Esophagus squamous epithelium (tissue), 5 donors: ENCODE results near the gene ASIC3. TPM values are rescaled to one million over a fixed set of nuclear protein-coding genes. Genes with fewer than 3 reads are reported as not detected.

ENCODE experiments used
- DNase-seq: peaks from one replicate; lab custom pipeline; 2025; lab: John Stamatoyannopoulos, UW
- H3K27ac ChIP-seq, 4 donors: fragments of 200-600 bp; sonication (generic); one replicate each; pipeline ENCODE4 v1.5.1; 2016 to 2019; ENCODE audit warnings: mild to moderate bottlenecking in 1 of 4
- H3K27me3 ChIP-seq, 4 donors: fragments of 200-600 bp; sonication (generic); 1 replicate in 3 of 4; 2 replicates in 1 of 4; pipeline versions ENCODE4 v1.5.1 to v1.6.0; 2017 to 2021; ENCODE audit warnings: antibody characterized with exemption in 1 of 4
- H3K36me3 ChIP-seq, 3 donors: fragments of 200-600 bp; sonication (generic); one replicate each; pipeline ENCODE4 v1.5.1; 2016 to 2019
- H3K4me1 ChIP-seq, 3 donors: fragments of 200-600 bp; sonication (generic); one replicate each; pipeline ENCODE4 v1.5.1; 2017 to 2019
- H3K4me3 ChIP-seq, 4 donors: fragments of 200-600 bp; sonication (generic); 1 replicate in 3 of 4; 2 replicates in 1 of 4; pipeline ENCODE4 v1.5.1; 2016 to 2019; ENCODE audit warnings: mild to moderate bottlenecking in 2 of 4, moderate library complexity in 1 of 4
- H3K9me3 ChIP-seq, 3 donors: fragments of 200-600 bp; sonication (generic); one replicate each; pipeline ENCODE4 v1.5.1; 2016 to 2019
- POLR2A ChIP-seq, 4 donors: fragments of 450-650 bp; IDR thresholded peaks; one replicate each; pipeline ENCODE4 v1.6.1; 2017; ENCODE audit warnings: antibody characterized with exemption in 4 of 4, mild to moderate bottlenecking in 4 of 4, moderate library complexity in 3 of 4
- WGBS, 2 donors: methylation state at CpG; one replicate each; pipeline ENCODE4 v1.1.5; 2018; 5-methylcytosine and 5-hydroxymethylcytosine counted together
- intact Hi-C: fragments of 100-400 bp; cut with DNase I; formaldehyde crosslinking; loops from one replicate; pipeline ENCODE4 v1.15.0; 2022
- total RNA-seq, 4 donors: library from RNA; depleted of rRNA; stranded (reverse); fragments of >200 nt; gene quantifications; one replicate each; pipeline ENCODE4 v1.1.0, GENCODE V29; 2016
- TF ChIP-seq, protein P1 (sequence below), 6 experiments: fragments of 450-650 bp in 4 of 6; fragments of 200-600 bp in 2 of 6; sonication (generic) in 2 of 6; IDR thresholded peaks; one replicate each; pipeline ENCODE4 v1.5.1; 2016 to 2019; ENCODE audit warnings: antibody characterized with exemption in 6 of 6, mild to moderate bottlenecking in 4 of 6, moderate library complexity in 4 of 6
- donor health status: DM: yes; HTN: yes; CAD: no.

Gene ASIC3
- total RNA-seq = under 1 TPM in 2 of 4 donors, not detected in 2; 0.40 to 0.95 TPM

GRCh38 chr7:151047976-151048815 lies at the start of gene ASIC3:
Gene ASIC3, plus strand, starts transcription at chr7:151048531. Its CDS starts 355 bp downstream, at chr7:151048886.
- Histone ChIP-seq H3K4me3 (no peak within 1 kb of the TSS), H3K9me3 (no peaks in the 10 kb centered on the region), H3K36me3 (peaks cover 0 to 29% (median 0%) of the 10 kb centered on the region in 3 donors), H3K27ac (no peak within 1 kb of the TSS), H3K4me1 (peaks cover 10 to 24% (median 11%) of the 10 kb centered on the region in 3 donors), H3K27me3 (peaks cover 0 to 19% (median 0%) of the 10 kb centered on the region in 4 donors)
- intact Hi-C loops = no loop called here
- 76 to 79% methylated on average over 15 to 22 of the region's 22 CpGs for WGBS, 2 donors
- TF ChIP-seq POLR2A (IDR thresholded peaks at IDR 0.05) = no peak
- TF ChIP-seq, protein P1, sequence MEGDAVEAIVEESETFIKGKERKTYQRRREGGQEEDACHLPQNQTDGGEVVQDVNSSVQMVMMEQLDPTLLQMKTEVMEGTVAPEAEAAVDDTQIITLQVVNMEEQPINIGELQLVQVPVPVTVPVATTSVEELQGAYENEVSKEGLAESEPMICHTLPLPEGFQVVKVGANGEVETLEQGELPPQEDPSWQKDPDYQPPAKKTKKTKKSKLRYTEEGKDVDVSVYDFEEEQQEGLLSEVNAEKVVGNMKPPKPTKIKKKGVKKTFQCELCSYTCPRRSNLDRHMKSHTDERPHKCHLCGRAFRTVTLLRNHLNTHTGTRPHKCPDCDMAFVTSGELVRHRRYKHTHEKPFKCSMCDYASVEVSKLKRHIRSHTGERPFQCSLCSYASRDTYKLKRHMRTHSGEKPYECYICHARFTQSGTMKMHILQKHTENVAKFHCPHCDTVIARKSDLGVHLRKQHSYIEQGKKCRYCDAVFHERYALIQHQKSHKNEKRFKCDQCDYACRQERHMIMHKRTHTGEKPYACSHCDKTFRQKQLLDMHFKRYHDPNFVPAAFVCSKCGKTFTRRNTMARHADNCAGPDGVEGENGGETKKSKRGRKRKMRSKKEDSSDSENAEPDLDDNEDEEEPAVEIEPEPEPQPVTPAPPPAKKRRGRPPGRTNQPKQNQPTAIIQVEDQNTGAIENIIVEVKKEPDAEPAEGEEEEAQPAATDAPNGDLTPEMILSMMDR (IDR thresholded peaks at IDR 0.05) = no peak
- no peak for DNase-seq

DNA sequence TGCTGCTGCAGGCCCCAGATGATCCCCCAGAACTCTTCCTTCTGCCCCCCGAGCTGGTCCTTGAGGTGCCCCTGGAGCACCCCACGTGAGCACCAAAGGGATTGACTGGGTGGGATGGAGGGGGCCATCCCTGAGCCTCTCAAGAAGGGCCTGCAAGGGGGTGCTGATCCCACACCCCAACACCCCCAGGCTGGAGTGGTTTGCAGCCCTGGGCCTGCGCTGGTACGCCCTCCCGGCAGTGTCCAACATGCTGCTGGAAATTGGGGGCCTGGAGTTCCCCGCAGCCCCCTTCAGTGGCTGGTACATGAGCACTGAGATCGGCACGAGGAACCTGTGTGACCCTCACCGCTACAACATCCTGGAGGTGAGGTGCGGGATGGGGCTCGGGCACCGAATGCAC lies 49.3 kb upstream of the ASIC3 start:
- H3K4me1 ChIP-seq = peaks cover 0 to 26% (median 3%) of the 10 kb centered on the region in 3 donors
- H3K27ac ChIP-seq = no peak overlapping the region
- peaks cover 0 to 3% (median 0%) of the 10 kb centered on the region in 3 donors for H3K36me3 ChIP-seq
- 100% methylated on average over 1 of the region's 12 CpGs; no CpG with 5 or more reads in 1 of the 2 donors for WGBS, 2 donors
- H3K9me3 ChIP-seq = no peaks in the 10 kb centered on the region
- H3K27me3 ChIP-seq = peaks cover 0 to 29% (median 0%) of the 10 kb centered on the region in 4 donors
- no peak for TF ChIP-seq POLR2A (IDR thresholded peaks at IDR 0.05)
- TF ChIP-seq, protein P1 (IDR thresholded peaks at IDR 0.05) = no peak
- intact Hi-C loops = no loop called here
- no peak for DNase-seq
- H3K4me3 ChIP-seq = no peak overlapping the region

DNA sequence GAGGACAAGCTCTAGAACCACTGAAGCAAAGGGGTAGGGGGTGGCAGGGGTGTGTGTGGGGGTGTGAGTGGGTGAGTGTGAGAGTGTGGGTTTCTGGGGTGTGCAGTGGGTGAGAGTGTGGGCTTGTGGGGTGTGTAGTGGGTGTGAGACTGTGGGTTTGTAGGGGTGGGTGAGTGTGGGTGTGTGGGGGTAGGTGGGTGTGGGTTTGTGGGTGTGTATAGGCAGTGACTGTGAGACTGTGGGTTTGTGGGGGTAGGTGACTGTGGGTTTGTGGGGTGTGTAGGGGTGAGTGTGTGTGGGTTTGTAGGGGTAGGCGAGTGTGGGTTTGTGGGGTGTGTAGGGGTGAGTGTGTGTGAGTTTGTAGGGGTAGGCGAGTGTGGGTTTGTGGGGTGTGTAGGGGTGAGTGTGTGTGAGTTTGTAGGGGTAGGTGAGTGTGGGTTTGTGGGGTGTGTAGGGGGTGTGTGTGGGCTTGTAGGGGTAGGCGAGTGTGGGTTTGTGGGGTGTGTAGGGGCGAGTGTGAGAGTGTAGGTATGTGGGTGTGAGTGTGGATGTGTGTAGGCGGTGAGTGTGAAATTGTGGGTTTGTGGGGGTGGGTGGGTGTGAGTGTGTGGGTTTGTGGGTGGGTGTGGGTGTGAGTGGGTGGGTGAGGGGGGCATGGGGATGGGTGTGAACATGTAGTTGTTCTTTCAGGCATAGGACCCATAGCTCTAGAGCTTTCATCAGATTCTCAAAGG lies 48.7 kb upstream of the ASIC3 start:
- Histone ChIP-seq H3K27me3 (peaks cover 0 to 29% (median 0%) of the 10 kb centered on the region in 4 donors), H3K4me3 (no peak overlapping the region), H3K9me3 (no peaks in the 10 kb centered on the region), H3K27ac (no peak overlapping the region), H3K4me1 (peaks cover 0 to 20% (median 3%) of the 10 kb centered on the region in 3 donors), H3K36me3 (peaks cover 0 to 3% (median 0%) of the 10 kb centered on the region in 3 donors)
- intact Hi-C loops = no loop called here
- TF ChIP-seq, protein P1 (IDR thresholded peaks at IDR 0.05) = no peak
- TF ChIP-seq POLR2A (IDR thresholded peaks at IDR 0.05) = no peak
- WGBS, 2 donors = 64 to 66% methylated on average over 5 of the region's 5 CpGs
- DNase-seq = no peak

- Histone ChIP-seq H3K27me3 (peaks cover 0 to 29% (median 0%) of the 10 kb centered on the region in 4 donors), H3K4me1 (peaks cover 0 to 13% (median 3%) of the 10 kb centered on the region in 3 donors), H3K4me3 (no peak overlapping the region), H3K27ac (no peak overlapping the region), H3K36me3 (peaks cover 0 to 3% (median 0%) of the 10 kb centered on the region in 3 donors), H3K9me3 (no peaks in the 10 kb centered on the region)
- TF ChIP-seq, protein P1 (IDR thresholded peaks at IDR 0.05) = no peak
- TF ChIP-seq POLR2A (IDR thresholded peaks at IDR 0.05) = no peak
- 82 to 85% methylated on average over 11 to 13 of the region's 13 CpGs for WGBS, 2 donors
- intact Hi-C loops = no loop called here
- no peak for DNase-seq
These were observed 47.3 kb upstream of the ASIC3 start for GRCh38 chr7:151000897-151001495.
